Rectal smooth muscle tissue (tissue), 1 donor: ENCODE data around the gene PPM1F.
"Not testable (repeated sequence)": the region's sequence is repeated elsewhere in the genome, so short reads cannot be mapped to it uniquely, and the experiment has no call there.

Source experiments
- H3K27ac ChIP-seq: one replicate; pipeline ENCODE4 v1.7.0; 2013; ENCODE audit warnings: low read depth, low read length, inconsistent platforms
- H3K27me3 ChIP-seq: one replicate; pipeline ENCODE4 v1.7.0; 2013; ENCODE audit warnings: low read length; ENCODE audit not compliant: control insufficient read depth, insufficient read depth
- H3K36me3 ChIP-seq: one replicate; pipeline ENCODE4 v1.7.0; 2013; ENCODE audit warnings: low read length; ENCODE audit not compliant: control insufficient read depth, insufficient read depth
- H3K4me1 ChIP-seq: one replicate; pipeline ENCODE4 v1.7.0; 2013; ENCODE audit warnings: low read length; ENCODE audit not compliant: control insufficient read depth, insufficient read depth
- H3K4me3 ChIP-seq: one replicate; pipeline ENCODE4 v1.7.0; 2013; ENCODE audit warnings: low read length
- H3K9ac ChIP-seq: one replicate; pipeline ENCODE4 v1.7.0; 2013; ENCODE audit warnings: low read length

Gene PPM1F

DNA sequence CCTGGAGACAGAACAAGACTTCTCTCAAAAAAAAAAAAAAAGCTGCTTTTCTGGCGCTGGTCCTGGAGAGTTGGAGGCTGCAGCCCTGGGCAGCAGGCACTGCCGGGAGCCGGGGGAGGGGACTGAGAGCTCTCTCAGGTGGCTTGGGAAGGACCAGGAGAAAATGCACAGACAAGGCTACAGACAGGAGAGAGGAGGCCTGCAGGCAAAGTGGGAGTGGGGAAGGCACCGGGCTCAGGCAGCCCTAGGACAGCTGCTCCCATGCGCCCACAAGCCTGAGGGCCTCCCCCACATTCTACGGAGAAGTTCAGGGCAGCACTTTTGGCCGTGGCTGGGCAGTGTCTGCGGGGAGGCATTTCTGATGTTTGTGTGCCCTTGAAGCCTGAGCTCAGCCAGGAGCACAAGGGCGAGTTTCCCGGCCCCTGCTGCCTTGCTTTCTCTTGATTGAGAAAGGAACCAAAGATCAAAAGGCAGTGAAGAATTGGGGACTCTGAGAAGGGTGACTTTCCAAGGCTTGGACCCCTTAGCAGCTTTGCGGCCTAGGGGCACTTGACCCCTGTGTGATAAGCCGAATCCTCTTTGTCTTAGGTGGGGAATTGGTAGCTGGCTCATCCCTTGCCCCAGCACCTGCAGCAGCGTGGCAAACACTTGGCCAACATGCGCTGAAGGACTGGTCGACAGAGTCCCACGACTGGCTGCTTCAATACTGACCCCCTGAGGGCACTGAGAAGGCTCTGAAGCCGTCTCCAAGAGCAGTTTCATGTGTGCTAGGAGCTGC is 35.3 kb downstream of the PPM1F start:
- Histone ChIP-seq H3K27ac (no peak overlapping the region), H3K9ac (no peak overlapping the region), H3K4me3 (no peak overlapping the region)

DNA sequence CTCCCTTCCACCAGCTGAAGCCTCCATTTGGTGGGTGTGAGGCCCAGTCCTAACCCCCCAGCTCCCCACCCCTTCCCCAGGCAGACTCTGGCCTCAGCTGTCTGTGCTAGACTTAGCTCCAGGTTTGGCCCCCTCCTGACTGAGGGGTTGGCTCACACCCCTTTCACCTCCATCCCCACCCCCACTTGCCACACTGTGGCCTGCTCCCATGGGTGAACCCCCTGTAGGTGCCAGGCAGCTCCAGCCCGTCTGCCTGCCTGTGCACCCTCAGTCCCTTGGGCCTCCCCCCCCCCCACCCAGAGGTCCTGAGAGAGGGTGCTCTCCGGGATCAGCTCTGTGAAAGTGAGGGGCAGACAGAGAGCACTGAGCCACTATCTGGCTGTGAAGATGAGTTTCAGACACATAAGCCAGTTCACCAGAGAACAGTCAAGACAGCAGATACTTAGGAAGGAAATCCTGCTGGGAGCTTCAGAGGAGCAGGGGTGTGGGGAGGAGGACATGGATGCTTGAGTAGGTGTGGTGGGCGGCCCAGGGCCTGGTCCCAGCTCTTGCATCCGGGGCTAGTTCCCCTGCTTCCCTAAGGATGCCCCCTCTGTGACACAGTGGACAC is 36.2 kb downstream of the PPM1F start:
- no peaks in the 10 kb centered on the region for H3K36me3 ChIP-seq
- H3K9ac ChIP-seq, result no peak overlapping the region
- H3K4me3 ChIP-seq, result no peak overlapping the region
- H3K4me1 ChIP-seq, result no peaks in the 10 kb centered on the region
- H3K27ac ChIP-seq, result no peak overlapping the region
- H3K27me3 ChIP-seq, result no peaks in the 10 kb centered on the region

More for the DNA sequence above, 35.3 kb downstream of the PPM1F start:
- Histone ChIP-seq H3K36me3 (no peaks in the 10 kb centered on the region), H3K27me3 (no peaks in the 10 kb centered on the region), H3K4me1 (no peaks in the 10 kb centered on the region)

- Histone ChIP-seq H3K27me3 (no peaks in the 10 kb centered on the region), H3K4me1 (no peaks in the 10 kb centered on the region), H3K4me3 (no peak overlapping the region), H3K9ac (no peak overlapping the region), H3K27ac (no peak overlapping the region), H3K36me3 (no peaks in the 10 kb centered on the region)
Measured at GRCh38 chr22:21915624-21916308, 36.9 kb downstream of the PPM1F start.

GRCh38 chr22:21914033-21914642 is 38.5 kb downstream of the PPM1F start:
- H3K4me3 ChIP-seq, H3K27ac ChIP-seq, H3K4me1 ChIP-seq, H3K9ac ChIP-seq, H3K36me3 ChIP-seq, H3K27me3 ChIP-seq: not testable (repeated sequence)

GRCh38 chr22:21910367-21910766 is 42.3 kb downstream of the PPM1F start:
- H3K36me3 ChIP-seq, H3K4me1 ChIP-seq, H3K4me3 ChIP-seq, H3K9ac ChIP-seq, H3K27ac ChIP-seq, H3K27me3 ChIP-seq: not testable (repeated sequence)

- H3K27ac ChIP-seq, result no peak overlapping the region
- no peaks in the 10 kb centered on the region for H3K36me3 ChIP-seq
- no peak overlapping the region for H3K9ac ChIP-seq
Measured at GRCh38 chr22:21909871-21910270, 42.8 kb downstream of the PPM1F start.

DNA sequence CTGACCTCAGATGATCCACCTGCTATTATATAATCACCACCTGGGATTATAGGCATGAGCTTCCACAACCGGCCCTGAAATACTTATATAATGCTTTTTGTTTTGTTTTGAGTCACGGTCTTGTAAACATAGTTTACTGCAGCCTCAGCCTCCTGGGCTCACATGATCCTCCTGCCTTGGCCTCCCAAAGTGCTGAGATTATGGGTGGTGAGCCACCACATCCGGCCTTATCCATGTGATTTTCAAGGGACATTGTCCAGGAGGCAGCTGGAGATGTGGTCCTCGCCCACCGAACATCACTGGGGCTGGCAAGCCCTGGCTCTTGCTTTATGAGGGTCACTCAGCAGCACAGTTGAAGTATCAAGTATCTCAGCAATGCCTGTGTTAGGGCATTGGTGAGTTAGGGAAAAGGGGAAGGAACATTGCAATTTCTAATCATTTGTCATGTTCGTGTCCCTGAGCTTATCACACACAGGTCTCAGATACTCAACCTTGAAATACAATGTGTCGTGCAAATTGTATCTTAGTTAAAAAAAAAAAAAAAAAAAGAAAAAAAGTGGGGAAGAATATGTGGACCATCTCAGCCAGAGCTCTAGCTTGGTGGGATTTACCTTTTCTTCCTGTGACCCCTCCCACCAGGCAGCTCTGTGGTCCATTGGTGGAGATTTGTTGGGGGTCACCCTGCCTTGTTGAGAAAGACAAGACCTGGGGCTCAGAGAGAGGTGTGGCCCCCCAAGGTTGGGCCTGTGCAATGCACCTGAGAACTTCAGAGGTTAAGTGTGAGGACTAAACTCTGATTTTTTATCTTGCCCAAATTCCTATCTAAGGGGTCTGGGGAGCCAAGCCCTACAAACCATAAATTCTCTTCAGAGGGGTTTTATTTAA is 44.8 kb downstream of the PPM1F start:
- Histone ChIP-seq H3K4me1 (no peaks in the 10 kb centered on the region), H3K36me3 (no peaks in the 10 kb centered on the region), H3K9ac (no peak overlapping the region), H3K27me3 (no peaks in the 10 kb centered on the region), H3K4me3 (no peak overlapping the region), H3K27ac (no peak overlapping the region)

More at GRCh38 chr22:21909871-21910270, 42.8 kb downstream of the PPM1F start:
- Histone ChIP-seq H3K4me3 (no peak overlapping the region), H3K27me3 (no peaks in the 10 kb centered on the region), H3K4me1 (no peaks in the 10 kb centered on the region)

DNA sequence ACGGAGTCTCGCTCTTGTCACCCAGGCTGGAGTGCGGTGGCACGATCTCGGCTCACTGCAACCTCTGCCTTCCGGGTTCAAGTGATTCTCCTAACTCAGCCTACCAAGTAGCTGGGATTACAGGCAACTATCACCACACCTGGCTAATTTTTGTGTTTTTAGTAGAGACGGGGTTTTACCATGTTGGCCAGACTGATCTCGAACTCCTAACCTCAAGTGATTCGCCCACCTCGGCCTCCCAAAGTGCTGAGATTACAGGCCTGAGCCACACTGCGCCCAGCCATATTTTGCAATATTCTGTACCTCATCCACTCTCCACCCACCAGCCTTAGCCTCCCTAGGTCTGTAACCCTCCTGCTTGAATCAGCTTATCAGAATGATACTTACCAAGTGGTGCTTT is 47.4 kb downstream of the PPM1F start:
- H3K36me3 ChIP-seq, H3K9ac ChIP-seq, H3K4me1 ChIP-seq, H3K27ac ChIP-seq, H3K4me3 ChIP-seq, H3K27me3 ChIP-seq: not testable (repeated sequence)

DNA sequence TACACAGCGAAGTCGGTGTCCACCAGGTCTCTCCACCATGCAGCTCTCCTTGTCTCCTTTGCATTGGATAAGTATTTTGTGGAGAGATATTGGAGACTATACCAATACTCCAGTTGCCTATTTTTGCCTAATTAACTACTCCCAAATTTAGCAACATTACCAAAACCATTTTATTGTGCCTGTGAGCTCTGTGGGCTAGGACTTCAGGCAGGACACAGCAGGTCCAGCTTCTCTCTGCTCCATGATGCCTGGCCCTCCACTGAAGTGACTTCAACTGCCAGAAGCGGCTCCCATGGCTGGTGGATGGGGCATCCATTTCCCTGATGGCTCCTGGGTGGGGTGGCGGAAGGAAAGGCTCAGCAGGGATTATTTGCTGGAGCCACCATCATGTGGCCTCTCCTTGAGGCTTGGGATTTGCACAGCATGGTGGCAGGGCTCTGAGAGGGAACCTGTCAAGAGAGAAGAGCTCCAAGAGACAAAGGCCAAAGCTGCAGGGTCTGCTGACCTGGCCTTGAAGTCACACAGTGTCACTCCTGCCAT is 48.3 kb downstream of the PPM1F start:
- H3K4me1 ChIP-seq, result no peaks in the 10 kb centered on the region
- no peak overlapping the region for H3K4me3 ChIP-seq
- no peak overlapping the region for H3K9ac ChIP-seq
- no peak overlapping the region for H3K27ac ChIP-seq
- no peaks in the 10 kb centered on the region for H3K36me3 ChIP-seq
- H3K27me3 ChIP-seq, result no peaks in the 10 kb centered on the region

DNA sequence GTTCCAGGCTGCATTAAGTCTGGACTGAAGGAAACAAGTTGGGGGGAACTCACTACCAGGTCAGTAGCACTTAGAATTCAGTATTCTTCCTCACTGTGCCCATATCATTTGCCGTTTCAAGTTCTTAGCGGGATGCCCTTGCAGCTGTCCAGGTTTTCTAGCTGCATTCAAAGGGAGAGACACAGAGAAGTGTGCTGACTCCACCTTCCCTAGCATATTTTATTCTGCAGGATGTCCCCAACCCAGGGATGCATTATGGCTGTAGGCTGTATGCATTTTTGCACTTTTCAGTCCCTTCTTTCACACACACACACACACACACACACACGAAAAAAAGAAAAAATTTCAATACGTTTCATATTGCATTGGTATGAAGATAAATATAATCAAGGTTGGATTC is 49.4 kb downstream of the PPM1F start:
- Histone ChIP-seq H3K27ac (no peak overlapping the region), H3K36me3 (no peaks in the 10 kb centered on the region), H3K4me1 (no peaks in the 10 kb centered on the region), H3K4me3 (no peak overlapping the region), H3K27me3 (no peaks in the 10 kb centered on the region), H3K9ac (no peak overlapping the region)

GRCh38 chr22:21902296-21903087 is 50.2 kb downstream of the PPM1F start:
- Histone ChIP-seq H3K27ac (no peak overlapping the region), H3K27me3 (no peaks in the 10 kb centered on the region), H3K4me1 (no peaks in the 10 kb centered on the region), H3K36me3 (no peaks in the 10 kb centered on the region), H3K9ac (no peak overlapping the region), H3K4me3 (no peak overlapping the region)
